Thyroid gland (tissue), 4 donors: ENCODE results near the gene PDE1C.

Source experiments
- CTCF ChIP-seq, 6 experiments: fragments of 200-600 bp in 3 of 6; fragments of 450-650 bp in 3 of 6; sonication (generic) in 3 of 6; IDR thresholded peaks; one replicate each; pipeline ENCODE4 v1.5.1; 2016 to 2019; ENCODE audit warnings: antibody characterized with exemption in 6 of 6, mild to moderate bottlenecking in 2 of 6, inconsistent platforms in 1 of 6, moderate library complexity in 1 of 6
- POLR2A ChIP-seq, 2 donors: fragments of 450-650 bp; IDR thresholded peaks; one replicate each; pipeline ENCODE4 v1.6.1; 2017; ENCODE audit warnings: antibody characterized with exemption in 2 of 2, mild to moderate bottlenecking in 2 of 2, moderate library complexity in 1 of 2

- TF ChIP-seq CTCF (IDR thresholded peaks at IDR 0.05) (no peak), POLR2A (IDR thresholded peaks at IDR 0.05) (no peak)
These were observed 180.0 kb downstream of the PDE1C start for GRCh38 chr7:31890198-31890597.
